Keratinocyte (primary cell): ENCODE data around the gene PEX11G. TPM values are rescaled to one million over a fixed set of nuclear protein-coding genes. Genes with fewer than 3 reads are reported as not detected.

Source experiments
- DNase-seq: peaks from one replicate; pipeline ENCODE4 v3.0.0-alpha.2; 2011; ENCODE audit warnings: low read depth, missing footprints, low spot score
- FAIRE-seq: peaks from 2 replicates; lab custom pipeline; 2011; peaks lifted over from hg19 to GRCh38; lab: Jason Lieb, UNC
- H2AFZ ChIP-seq: 2 replicates; pipeline ENCODE4 v1.6.0; 2012; ENCODE audit warnings: low read length, control low read depth, inconsistent platforms; ENCODE audit not compliant: control insufficient read depth
- H3K27ac ChIP-seq: 2 replicates; pipeline ENCODE4 v1.5.1; 2011; ENCODE audit warnings: low read length; ENCODE audit not compliant: control insufficient read depth, insufficient read depth
- H3K27me3 ChIP-seq: 3 replicates; pipeline ENCODE4 v1.6.0; 2011; ENCODE audit warnings: low read length; ENCODE audit not compliant: control insufficient read depth, insufficient read depth; ENCODE audit errors: extremely low read depth
- H3K36me3 ChIP-seq, 2 experiments: 2 replicates in 1 of 2; 3 replicates in 1 of 2; pipeline ENCODE4 v1.5.1; 2011; ENCODE audit warnings: low read length in 2 of 2, mild to moderate bottlenecking in 1 of 2; ENCODE audit not compliant: control insufficient read depth in 2 of 2, insufficient read depth in 2 of 2; ENCODE audit errors: extremely low read depth in 1 of 2
- H3K4me1 ChIP-seq: 3 replicates; pipeline ENCODE4 v1.5.1; 2011; ENCODE audit warnings: low read length; ENCODE audit not compliant: control insufficient read depth, insufficient read depth; ENCODE audit errors: extremely low read depth
- H3K4me2 ChIP-seq: 3 replicates; pipeline ENCODE4 v1.6.0; 2011; ENCODE audit warnings: low read depth, low read length; ENCODE audit not compliant: control insufficient read depth, insufficient read depth; ENCODE audit errors: extremely low read depth
- H3K4me3 ChIP-seq, 3 experiments: fragments of 200-600 bp in 1 of 3; sonication (generic) in 1 of 3; 2 replicates in 2 of 3; 3 replicates in 1 of 3; pipeline ENCODE4 v1.5.1; 2011 to 2016; ENCODE audit warnings: low read length in 3 of 3, mild to moderate bottlenecking in 3 of 3, control low read depth in 2 of 3, inconsistent platforms in 1 of 3, low read depth in 1 of 3, mixed read lengths in 1 of 3, mixed run types in 1 of 3, moderate library complexity in 1 of 3; ENCODE audit not compliant: control insufficient read depth in 2 of 3, insufficient read depth in 2 of 3; ENCODE audit errors: extremely low read depth in 1 of 3
- H3K79me2 ChIP-seq: 2 replicates; pipeline ENCODE4 v1.6.0; 2012; ENCODE audit warnings: low read length; ENCODE audit not compliant: control insufficient read depth, insufficient read depth
- H3K9ac ChIP-seq: 3 replicates; pipeline ENCODE4 v1.6.0; 2011; ENCODE audit warnings: low read length; ENCODE audit not compliant: control insufficient read depth, insufficient read depth; ENCODE audit errors: extremely low read depth
- H3K9me1 ChIP-seq: 3 replicates; pipeline ENCODE4 v1.6.0; 2011; ENCODE audit warnings: low read length; ENCODE audit not compliant: control insufficient read depth, insufficient read depth; ENCODE audit errors: extremely low read depth
- H3K9me3 ChIP-seq: 2 replicates; pipeline ENCODE4 v1.5.1; 2012; ENCODE audit warnings: low read depth, low read length; ENCODE audit not compliant: control insufficient read depth
- H4K20me1 ChIP-seq: 3 replicates; pipeline ENCODE4 v1.6.0; 2011; ENCODE audit warnings: low read length; ENCODE audit not compliant: control insufficient read depth, insufficient read depth; ENCODE audit errors: extremely low read depth
- CTCF ChIP-seq, 3 experiments: IDR thresholded peaks in 1 of 3; conservative IDR thresholded peaks in 1 of 3; optimal IDR thresholded peaks in 1 of 3; 2 replicates in 2 of 3; 3 replicates in 1 of 3; pipeline versions ENCODE3 to v1.5.1; 2011; ENCODE audit warnings: low read length in 3 of 3, mild to moderate bottlenecking in 3 of 3, moderate library complexity in 2 of 3, control low read depth in 1 of 3, inconsistent platforms in 1 of 3; ENCODE audit not compliant: insufficient read depth in 2 of 3; ENCODE audit errors: extremely low read depth in 1 of 3
- EZH2 ChIP-seq: IDR thresholded peaks from one replicate; pipeline ENCODE4 v1.6.1; 2012; ENCODE audit warnings: inconsistent platforms, mild to moderate bottlenecking, low read length, moderate library complexity
- dilution Hi-C: fragments of 300-500 bp; cut with MboI; formaldehyde crosslinking; loops from one replicate; pipeline ENCODE4 v1.7.0; 2020; ENCODE audit warnings: low sequenced_read_pairs; ENCODE audit not compliant: extremely low pct_ligation_motif_present
- polyA plus RNA-seq, 5 experiments: library from polyadenylated mRNA; depleted of rRNA in 3 of 5; stranded (reverse) in 3 of 5; stranded (forward) in 1 of 5; unstranded in 1 of 5; fragments of >200 nt; gene quantifications; 1 replicate in 1 of 5; 2 replicates in 3 of 5; 3 replicates in 1 of 5; pipeline versions ENCODE4 v1.2.1 to v1.2.3, GENCODE V29; 2011 to 2012; ENCODE audit warnings: missing spikeins in 2 of 5, low read depth in 1 of 5, low replicate concordance in 1 of 5

Gene PEX11G
- polyA plus RNA-seq, 1 donor (not counting 4 experiments of a cell fraction or from before 2014, with no cell fraction given) = 1.1 TPM

GRCh38 chr19:7516333-7516732 lies 27.5 kb upstream of the PEX11G start:
- dilution Hi-C loops = no loop called here
- DNase-seq (no peak), FAIRE-seq (no peak)
- Histone ChIP-seq H3K27me3 (no peaks in the 10 kb centered on the region), H3K79me2 (no peaks in the 10 kb centered on the region), H3K9me1 (no peaks in the 10 kb centered on the region), H3K9me3 (no peaks in the 10 kb centered on the region), H3K36me3 (no peaks in the 10 kb centered on the region), H2AFZ (peak overlapping the region; percentile 40), H3K27ac (no peak overlapping the region), H3K4me1 (peaks cover 13% of the 10 kb centered on the region), H3K4me3 (peak overlapping the region; percentile 48 to 64 (median 61)), H4K20me1 (no peaks in the 10 kb centered on the region), H3K4me2 (peak overlapping the region; percentile 76), H3K9ac (peak overlapping the region; percentile 72)
- TF ChIP-seq CTCF (optimal IDR thresholded peaks at IDR 0.05 in 1 of 3, IDR thresholded peaks at IDR 0.05 in 1 of 3, conservative IDR thresholded peaks at IDR 0.05 in 1 of 3; ENCODE audit: extremely low read depth in 1 of 3, insufficient read depth in 2 of 3, low read length in 3 of 3) = no peak
- TF ChIP-seq EZH2 = no peak

- Histone ChIP-seq H4K20me1 (no peaks in the 10 kb centered on the region), H3K9me1 (no peaks in the 10 kb centered on the region), H2AFZ (peak within 1 kb of the TSS; percentile 99), H3K79me2 (no peaks in the 10 kb centered on the region), H3K27me3 (no peaks in the 10 kb centered on the region), H3K36me3 (no peaks in the 10 kb centered on the region), H3K27ac (no peak within 1 kb of the TSS), H3K9ac (peak within 1 kb of the TSS; percentile 72), H3K4me1 (peaks cover 13% of the 10 kb centered on the region), H3K4me2 (peak within 1 kb of the TSS; percentile 76), H3K9me3 (no peaks in the 10 kb centered on the region), H3K4me3 (peak within 1 kb of the TSS; percentile 48 to 64 (median 64))
- dilution Hi-C loops = no loop called here
- DNase-seq (no peak), FAIRE-seq (no peak)
- TF ChIP-seq CTCF (optimal IDR thresholded peaks at IDR 0.05 in 1 of 3, IDR thresholded peaks at IDR 0.05 in 1 of 3, conservative IDR thresholded peaks at IDR 0.05 in 1 of 3; ENCODE audit: extremely low read depth in 1 of 3, insufficient read depth in 2 of 3, low read length in 3 of 3) (no peak), EZH2 (no peak)
Observed at GRCh38 chr19:7515645-7516151, 26.9 kb upstream of the PEX11G start, which contains the start of gene ZNF358. ZNF358 (plus strand) TSS chr19:7516103; CDS start chr19:7519243, 3,140 bp downstream.
